AG10803 (cell line): ENCODE measurements around the gene MUSK.
"Not testable (repeated sequence)": the region's sequence is repeated elsewhere in the genome, so short reads cannot be mapped to it uniquely, and the experiment has no call there.

Experiments
- DNase-seq: peaks from one replicate; pipeline ENCODE4 v3.0.0; 2010; ENCODE audit warnings: low read depth
- H3K4me3 ChIP-seq: 2 replicates; pipeline ENCODE4 v1.5.1; 2011; ENCODE audit warnings: mild to moderate bottlenecking, low read length, control low read depth
- CTCF ChIP-seq: conservative IDR thresholded peaks from 2 replicates; pipeline ENCODE4 v1.5.1; 2011; ENCODE audit warnings: mild to moderate bottlenecking, low read length, control low read depth, inconsistent platforms

Gene MUSK

GRCh38 chr9:110821064-110821463, 152.5 kb downstream of the MUSK start:
- no peak overlapping the region for H3K4me3 ChIP-seq
- no peak for TF ChIP-seq CTCF
- no peak for DNase-seq

GRCh38 chr9:110825129-110825528, 156.5 kb downstream of the MUSK start:
- H3K4me3 ChIP-seq, DNase-seq: not testable (repeated sequence)

GRCh38 chr9:110825950-110826349, 157.4 kb downstream of the MUSK start:
- H3K4me3 ChIP-seq: no peak overlapping the region
- no peak for TF ChIP-seq CTCF
- DNase-seq: no peak

GRCh38 chr9:110826400-110826799, 157.8 kb downstream of the MUSK start:
- H3K4me3 ChIP-seq, DNase-seq: not testable (repeated sequence)

- H3K4me3 ChIP-seq: no peak overlapping the region
- peak; percentile 21 for TF ChIP-seq CTCF
- DNase-seq: peak; percentile 83
Measured at GRCh38 chr9:110828264-110828663, 159.7 kb downstream of the MUSK start.

GRCh38 chr9:110830495-110830894, 161.9 kb downstream of the MUSK start:
- H3K4me3 ChIP-seq: no peak overlapping the region
- DNase-seq: no peak
- TF ChIP-seq CTCF: no peak

GRCh38 chr9:110832926-110833325, 164.3 kb downstream of the MUSK start:
- no peak for TF ChIP-seq CTCF
- peak; percentile 44 for DNase-seq
- H3K4me3 ChIP-seq: no peak overlapping the region

- peak; percentile 95 for DNase-seq
- no peak for TF ChIP-seq CTCF
- no peak overlapping the region for H3K4me3 ChIP-seq
Measured at GRCh38 chr9:110835404-110835803, 166.8 kb downstream of the MUSK start.
